ENCODE measurements around the gene RYK.
"Not testable (repeated sequence)": the region's sequence is repeated elsewhere in the genome, so short reads cannot be mapped to it uniquely, and the experiment has no call there.

The RYK gene

GRCh38 chr3:134253475-134254226 is 3.0 kb upstream of the RYK start:
- no peak for DNase-seq

- no peak for DNase-seq
Measured at GRCh38 chr3:134252766-134253165, 2.1 kb upstream of the RYK start.

GRCh38 chr3:134251731-134252391 is 1.2 kb upstream of the RYK start:
- DNase-seq = no peak

GRCh38 chr3:134249935-134250716 is 533 bp downstream of the RYK start:
- peak; percentile 34 for DNase-seq

GRCh38 chr3:134249296-134249841 is 1.3 kb downstream of the RYK start:
- no peak for DNase-seq

GRCh38 chr3:134244921-134245320 is 5.7 kb downstream of the RYK start:
- no peak for DNase-seq

GRCh38 chr3:134242649-134243617 is 7.7 kb downstream of the RYK start:
- no peak for DNase-seq

GRCh38 chr3:134239538-134239937 is 11.1 kb downstream of the RYK start:
- no peak for DNase-seq

GRCh38 chr3:134237454-134238145 is 13.1 kb downstream of the RYK start:
- no peak for DNase-seq

GRCh38 chr3:134236505-134237170 is 14.0 kb downstream of the RYK start:
- no peak for DNase-seq

GRCh38 chr3:134235577-134236076 is 15.0 kb downstream of the RYK start:
- no peak for DNase-seq

GRCh38 chr3:134232951-134233350 is 17.7 kb downstream of the RYK start:
- no peak for DNase-seq

GRCh38 chr3:134232151-134232550 is 18.5 kb downstream of the RYK start:
- no peak for DNase-seq

GRCh38 chr3:134231131-134231530 is 19.5 kb downstream of the RYK start:
- DNase-seq = no peak

- no peak for DNase-seq
Measured at GRCh38 chr3:134229038-134229437, 21.6 kb downstream of the RYK start.

- no peak for DNase-seq
Measured at GRCh38 chr3:134228479-134228878, 22.2 kb downstream of the RYK start.

- no peak for DNase-seq
Measured at GRCh38 chr3:134228035-134228434, 22.6 kb downstream of the RYK start.

- DNase-seq = not testable (repeated sequence)
Measured at GRCh38 chr3:134224796-134225156, 25.9 kb downstream of the RYK start.

- DNase-seq = no peak
Measured at GRCh38 chr3:134222835-134223234, 27.8 kb downstream of the RYK start.

- no peak for DNase-seq
Measured at GRCh38 chr3:134216851-134217250, 33.8 kb downstream of the RYK start.

GRCh38 chr3:134216191-134216764 is 34.4 kb downstream of the RYK start:
- no peak for DNase-seq
